Measurements from ENCODE around the gene HRH1.

Gene HRH1

DNA sequence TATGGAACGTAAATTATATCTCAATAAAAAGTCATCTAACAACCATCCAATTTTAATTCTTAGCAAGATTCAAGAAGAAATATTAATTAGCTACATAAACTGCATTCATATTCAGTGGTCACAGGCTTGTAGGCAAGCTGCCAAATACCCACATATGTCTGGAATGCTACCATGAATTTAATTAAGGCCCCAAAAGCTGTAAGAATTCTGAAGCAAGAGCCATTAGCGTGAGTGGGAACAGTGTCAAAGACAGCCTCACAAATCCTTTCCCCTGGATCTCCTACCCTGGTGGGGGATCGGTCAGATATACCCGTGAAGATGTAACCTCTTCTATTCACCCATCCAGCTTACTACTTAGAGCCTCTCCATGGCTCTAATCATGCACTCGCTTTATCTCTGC lies 157.9 kb downstream of the HRH1 start:
- no peak for DNase-seq (ENCODE audit: low read depth in 1 of 2, low spot score in 1 of 2)
